MM.1S (cell line): ENCODE results near the gene ULK1.

Experiments used
- EZH2 ChIP-seq: fragments of 300-600 bp; sonication (generic); optimal IDR thresholded peaks from 2 replicates; pipeline ENCODE3; 2017; ENCODE audit warnings: low read depth, mild to moderate bottlenecking, antibody characterized with exemption, low read length, mixed read lengths
- TF ChIP-seq, protein P1 (sequence below): fragments of 300-600 bp; sonication (generic); IDR thresholded peaks from 2 replicates; pipeline ENCODE4 v1.5.1; 2016; ENCODE audit warnings: antibody characterized with exemption, low read length, mixed read lengths

DNA sequence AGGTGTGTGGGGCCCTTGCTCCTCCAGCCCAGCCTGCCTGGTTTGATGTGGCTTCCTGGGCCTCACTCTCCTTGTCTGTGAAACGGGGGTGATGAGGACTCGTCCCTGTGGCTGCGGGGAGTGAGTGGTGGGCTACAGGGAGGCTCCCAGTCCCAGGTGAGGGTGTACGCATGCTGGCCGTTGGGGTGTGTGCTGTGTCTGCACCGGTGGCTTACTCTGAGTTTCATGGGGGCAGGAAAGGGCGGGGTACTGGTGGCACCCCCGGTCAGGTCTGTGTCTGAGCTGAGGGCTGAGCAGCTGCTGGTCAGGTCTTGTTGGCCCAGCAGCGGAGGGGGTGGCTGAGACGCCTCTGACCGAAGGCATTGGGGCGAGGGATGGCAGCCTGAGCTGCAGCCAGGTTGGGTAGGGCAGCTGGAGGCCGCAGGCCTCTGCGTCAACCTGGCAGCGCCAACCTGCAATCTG is 11.2 kb downstream of the ULK1 start:
- no peak for TF ChIP-seq EZH2
- TF ChIP-seq, protein P1, sequence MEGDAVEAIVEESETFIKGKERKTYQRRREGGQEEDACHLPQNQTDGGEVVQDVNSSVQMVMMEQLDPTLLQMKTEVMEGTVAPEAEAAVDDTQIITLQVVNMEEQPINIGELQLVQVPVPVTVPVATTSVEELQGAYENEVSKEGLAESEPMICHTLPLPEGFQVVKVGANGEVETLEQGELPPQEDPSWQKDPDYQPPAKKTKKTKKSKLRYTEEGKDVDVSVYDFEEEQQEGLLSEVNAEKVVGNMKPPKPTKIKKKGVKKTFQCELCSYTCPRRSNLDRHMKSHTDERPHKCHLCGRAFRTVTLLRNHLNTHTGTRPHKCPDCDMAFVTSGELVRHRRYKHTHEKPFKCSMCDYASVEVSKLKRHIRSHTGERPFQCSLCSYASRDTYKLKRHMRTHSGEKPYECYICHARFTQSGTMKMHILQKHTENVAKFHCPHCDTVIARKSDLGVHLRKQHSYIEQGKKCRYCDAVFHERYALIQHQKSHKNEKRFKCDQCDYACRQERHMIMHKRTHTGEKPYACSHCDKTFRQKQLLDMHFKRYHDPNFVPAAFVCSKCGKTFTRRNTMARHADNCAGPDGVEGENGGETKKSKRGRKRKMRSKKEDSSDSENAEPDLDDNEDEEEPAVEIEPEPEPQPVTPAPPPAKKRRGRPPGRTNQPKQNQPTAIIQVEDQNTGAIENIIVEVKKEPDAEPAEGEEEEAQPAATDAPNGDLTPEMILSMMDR: no peak
